Measurements from ENCODE around the gene HAPSTR1.

GRCh38 chr16:9139965-9140364, 48.5 kb downstream of the HAPSTR1 start:
- TF ChIP-seq, protein P1, sequence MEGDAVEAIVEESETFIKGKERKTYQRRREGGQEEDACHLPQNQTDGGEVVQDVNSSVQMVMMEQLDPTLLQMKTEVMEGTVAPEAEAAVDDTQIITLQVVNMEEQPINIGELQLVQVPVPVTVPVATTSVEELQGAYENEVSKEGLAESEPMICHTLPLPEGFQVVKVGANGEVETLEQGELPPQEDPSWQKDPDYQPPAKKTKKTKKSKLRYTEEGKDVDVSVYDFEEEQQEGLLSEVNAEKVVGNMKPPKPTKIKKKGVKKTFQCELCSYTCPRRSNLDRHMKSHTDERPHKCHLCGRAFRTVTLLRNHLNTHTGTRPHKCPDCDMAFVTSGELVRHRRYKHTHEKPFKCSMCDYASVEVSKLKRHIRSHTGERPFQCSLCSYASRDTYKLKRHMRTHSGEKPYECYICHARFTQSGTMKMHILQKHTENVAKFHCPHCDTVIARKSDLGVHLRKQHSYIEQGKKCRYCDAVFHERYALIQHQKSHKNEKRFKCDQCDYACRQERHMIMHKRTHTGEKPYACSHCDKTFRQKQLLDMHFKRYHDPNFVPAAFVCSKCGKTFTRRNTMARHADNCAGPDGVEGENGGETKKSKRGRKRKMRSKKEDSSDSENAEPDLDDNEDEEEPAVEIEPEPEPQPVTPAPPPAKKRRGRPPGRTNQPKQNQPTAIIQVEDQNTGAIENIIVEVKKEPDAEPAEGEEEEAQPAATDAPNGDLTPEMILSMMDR (IDR thresholded peaks at IDR 0.05; ENCODE audit: borderline replicate concordance, extremely low read depth, low read length, poor library complexity, severe bottlenecking): no peak
- TF ChIP-seq EZH2 (IDR thresholded peaks at IDR 0.05; ENCODE audit: borderline replicate concordance, low read depth, low read length, severe bottlenecking): no peak
